Heart left ventricle (tissue), 13 donors: ENCODE measurements around the gene ZNF750.

Source experiments
- CTCF ChIP-seq, 12 donors: fragments of 200-600 bp; sonication (generic) in 4 of 12; IDR thresholded peaks; one replicate each; pipeline versions ENCODE4 v1.5.0 to v1.8.0; 2018 to 2022; ENCODE audit warnings: antibody characterized with exemption in 12 of 12, mild to moderate bottlenecking in 5 of 12
- POLR2A ChIP-seq, 2 donors: fragments of 450-650 bp; IDR thresholded peaks; one replicate each; pipeline ENCODE4 v1.6.1; 2017; ENCODE audit warnings: antibody characterized with exemption in 2 of 2, mild to moderate bottlenecking in 2 of 2, moderate library complexity in 2 of 2
- donor health status: ischemic (EF 13 %, LVEDD 7.1; RV severe dilation, severe dysfunction).
- donor health status: DM: no; HTN: yes; CAD: no.
- donor health status: DM: no; HTN: no; CAD: no.
- donor health status: ischemic (EF 25% LVEDD 6.9; RV normal size, moderate dysfunction).
- donor health status: ischemic (EF 25% LVEDD 5.7; RV mildly dilated, moderate dysfunction).
- donor health status: ischemic (EF 35%, LVEDD 5.7; RV mildly dilated, moderate dysfunction).
- donor health status: nonischemic (EF 11% LVEDD 7.7; RV severe dilation, severe dysfunction).
- donor health status: DM: yes; HTN: yes; CAD: no.
- donor health status: PGD.
- donor health status: ischemic (EF 29% LVEDD 5.4; RV normal size, mild dysfunction).
- donor health status: nonischemic (EF 23%, LVEDD 6.1; RV moderate dilation, normal function).

GRCh38 chr17:82806645-82807044 is 33.2 kb downstream of the ZNF750 start:
- no peak for TF ChIP-seq CTCF (IDR thresholded peaks at IDR 0.05)
- TF ChIP-seq POLR2A (IDR thresholded peaks at IDR 0.05), result no peak
